Activated CD4-positive, CD25-positive, alpha-beta regulatory T cell treated with anti-CD3 and anti-CD28 coated beads, Interleukin-2, amount 50 U/mL, for 16 hours (primary cell): Measurements from ENCODE around the gene PTPRN2.

Source experiments
- DNase-seq: peaks from one replicate; pipeline ENCODE4 v3.0.0-alpha.2; 2020; ENCODE audit warnings: low read depth, low spot score

Gene PTPRN2

DNA sequence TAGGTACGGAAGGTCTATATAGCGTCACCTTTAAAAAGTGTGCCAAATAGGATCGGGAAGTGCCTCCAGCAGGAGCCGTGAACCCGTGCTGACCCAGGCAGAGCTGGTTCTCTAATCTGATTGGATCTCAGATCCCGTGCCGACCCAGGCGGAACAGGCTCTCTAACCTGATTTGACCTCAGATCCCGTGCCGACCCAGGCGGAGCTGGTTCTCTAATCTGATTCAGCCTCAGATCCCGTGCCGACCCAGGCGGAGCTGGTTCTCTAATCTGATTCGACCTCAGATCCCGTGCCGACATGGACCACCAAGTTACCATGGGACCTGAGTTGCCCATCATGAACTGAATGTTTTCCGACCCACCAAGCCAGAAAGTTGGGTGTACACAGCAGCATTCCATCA lies 463.9 kb downstream of the PTPRN2 start:
- no peak for DNase-seq

DNA sequence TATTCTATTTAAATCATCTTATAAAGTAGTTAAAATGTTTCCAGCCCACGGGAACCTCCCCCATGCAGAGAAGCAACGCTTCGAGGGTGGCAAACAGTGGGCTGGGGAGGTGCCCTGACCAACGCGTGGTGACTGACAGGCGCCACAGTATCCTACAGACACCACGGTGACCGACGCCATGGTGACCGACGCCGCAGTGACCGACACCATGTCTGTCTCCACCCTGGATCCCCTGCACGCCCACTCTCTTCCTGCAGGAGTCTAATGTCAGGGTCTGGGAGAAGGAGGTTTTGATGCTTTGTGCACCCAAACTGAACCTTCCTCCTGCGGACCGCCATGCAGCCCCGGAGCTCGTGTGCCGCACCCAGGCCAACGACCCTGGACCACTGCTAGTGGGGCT lies 464.4 kb downstream of the PTPRN2 start:
- no peak for DNase-seq

DNA sequence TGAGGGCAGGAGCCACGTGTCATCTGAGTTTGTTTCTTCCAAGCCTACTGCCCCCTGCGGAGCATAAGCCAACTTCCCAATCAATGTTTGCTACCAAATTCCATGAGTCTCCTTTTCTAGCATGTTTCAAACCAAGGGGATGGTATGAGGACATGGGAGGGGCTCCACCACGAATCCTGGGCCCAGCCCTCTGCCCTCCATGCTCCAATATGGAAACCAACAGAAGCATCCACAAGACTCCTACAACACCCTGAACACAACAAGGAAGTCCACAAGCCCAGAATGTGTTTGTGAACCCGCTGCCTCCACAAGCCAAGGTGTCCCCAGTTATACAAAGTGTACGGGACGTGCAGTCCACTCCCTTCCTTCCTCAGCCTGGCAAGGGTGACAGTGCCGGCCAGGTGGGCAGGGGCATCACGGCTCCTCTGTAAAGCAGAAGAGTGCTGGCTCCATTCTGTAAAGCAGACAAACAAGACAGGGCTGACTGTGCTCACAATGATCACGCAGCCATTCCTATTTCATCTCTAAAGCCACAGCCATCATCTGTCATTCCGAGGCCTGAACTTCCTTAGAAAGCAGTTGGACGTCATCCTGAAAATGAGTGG lies 466.1 kb downstream of the PTPRN2 start:
- DNase-seq, result no peak

DNA sequence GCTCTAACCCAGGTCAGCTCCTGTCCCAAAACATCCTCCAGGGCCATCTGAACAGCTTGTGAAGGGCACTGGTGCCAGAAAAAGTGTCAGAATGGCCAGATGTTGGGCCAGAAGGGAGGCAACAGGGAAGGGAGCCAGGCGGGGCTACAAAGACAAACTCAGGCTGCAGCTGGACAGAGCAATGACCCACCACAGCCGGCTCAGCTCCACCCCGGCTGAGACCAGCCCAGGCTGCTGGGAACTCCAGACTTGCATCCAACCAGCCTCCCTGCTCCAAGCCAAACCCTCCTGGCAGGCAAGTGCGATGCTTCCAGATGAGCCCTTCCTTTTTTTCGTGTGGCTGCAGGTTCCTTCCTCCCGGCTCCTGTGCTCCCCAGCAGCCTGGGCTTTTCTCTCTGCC lies 466.9 kb downstream of the PTPRN2 start:
- no peak for DNase-seq

DNA sequence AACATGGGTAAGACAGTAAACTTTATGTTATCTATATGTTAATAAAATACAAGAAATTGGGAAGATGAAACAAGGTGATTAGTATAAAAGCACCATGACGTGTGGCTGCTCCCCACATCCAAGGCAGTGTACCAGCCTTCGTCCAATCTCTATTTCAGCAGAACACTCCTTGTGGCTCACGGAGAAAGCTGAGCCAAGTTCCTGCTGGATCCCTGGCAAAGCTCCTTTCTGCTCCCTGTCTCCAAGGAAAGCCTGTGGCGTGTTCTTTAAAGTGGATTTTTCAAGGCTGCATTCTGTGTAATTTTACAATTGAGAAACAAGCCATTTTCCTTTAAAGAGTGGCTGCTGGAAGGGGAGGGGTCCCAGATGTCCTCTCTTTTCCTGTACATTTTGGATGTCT lies 467.3 kb downstream of the PTPRN2 start:
- DNase-seq, result no peak

DNA sequence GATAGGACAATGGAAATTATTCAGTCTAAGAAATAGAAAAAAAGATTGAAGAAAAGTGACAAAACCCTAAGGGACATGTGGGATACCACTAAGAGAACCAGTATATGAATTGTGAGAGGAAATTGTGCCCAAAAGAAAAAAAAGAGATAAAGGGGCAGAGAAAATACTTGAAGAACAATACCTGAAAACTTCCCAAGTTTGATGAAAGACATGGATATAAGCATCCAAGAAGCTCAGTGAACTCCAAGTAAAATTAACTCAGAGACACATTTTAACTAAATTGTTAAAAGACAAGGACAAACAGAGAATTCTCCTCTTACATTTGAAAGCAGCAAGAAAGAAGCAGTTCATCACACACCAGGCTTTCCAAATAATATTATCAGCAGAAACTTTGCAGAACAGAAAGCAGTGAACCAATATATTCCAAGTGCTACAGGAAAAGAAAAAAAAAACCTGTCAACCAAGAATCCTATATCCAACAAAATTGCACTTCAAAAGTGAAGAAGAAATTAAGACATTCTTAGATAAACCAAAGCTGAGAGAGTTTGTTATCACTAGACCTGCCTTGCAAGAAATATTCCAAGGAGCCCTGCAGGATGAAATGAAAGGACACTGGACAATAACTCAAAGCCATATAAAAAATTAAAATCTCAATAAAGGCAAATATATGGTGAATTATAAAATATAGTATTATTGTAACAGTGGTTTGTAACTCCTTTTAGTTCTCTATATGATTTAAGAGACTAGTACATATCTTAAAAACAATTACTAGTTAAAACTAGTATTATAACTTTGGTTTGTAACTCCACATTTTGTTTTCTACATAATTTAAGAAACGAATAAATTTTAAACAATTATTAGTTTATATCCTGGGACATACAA lies 470.0 kb downstream of the PTPRN2 start:
- no peak for DNase-seq

DNA sequence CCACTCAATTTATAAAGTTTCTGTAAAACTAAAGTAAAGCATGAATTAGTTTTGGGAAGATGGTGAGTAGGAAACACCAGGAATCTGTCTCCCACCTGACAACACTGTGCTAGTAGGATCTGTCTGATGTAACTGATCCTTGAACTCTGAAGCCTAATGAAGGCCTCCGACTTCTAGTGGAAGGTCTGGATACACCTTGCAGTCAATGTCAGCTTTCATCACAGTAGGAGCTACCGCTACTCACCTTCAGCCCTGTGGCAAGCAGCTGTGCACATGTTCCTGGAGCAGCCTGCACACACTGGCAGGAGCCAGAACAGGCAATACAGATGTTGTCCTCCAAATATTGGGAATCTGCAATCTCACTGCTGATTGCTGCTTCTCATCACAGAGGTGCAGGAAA lies 471.4 kb downstream of the PTPRN2 start:
- no peak for DNase-seq

GRCh38 chr7:158114056-158114850 lies 473.4 kb downstream of the PTPRN2 start:
- no peak for DNase-seq

- no peak for DNase-seq
Measured at GRCh38 chr7:158113321-158114025, 474.1 kb downstream of the PTPRN2 start.

GRCh38 chr7:158112571-158113320 lies 474.9 kb downstream of the PTPRN2 start:
- no peak for DNase-seq

- no peak for DNase-seq
Measured at GRCh38 chr7:158111906-158112570, 475.6 kb downstream of the PTPRN2 start.

- DNase-seq, result no peak
Measured at GRCh38 chr7:158111049-158111751, 476.4 kb downstream of the PTPRN2 start.

DNA sequence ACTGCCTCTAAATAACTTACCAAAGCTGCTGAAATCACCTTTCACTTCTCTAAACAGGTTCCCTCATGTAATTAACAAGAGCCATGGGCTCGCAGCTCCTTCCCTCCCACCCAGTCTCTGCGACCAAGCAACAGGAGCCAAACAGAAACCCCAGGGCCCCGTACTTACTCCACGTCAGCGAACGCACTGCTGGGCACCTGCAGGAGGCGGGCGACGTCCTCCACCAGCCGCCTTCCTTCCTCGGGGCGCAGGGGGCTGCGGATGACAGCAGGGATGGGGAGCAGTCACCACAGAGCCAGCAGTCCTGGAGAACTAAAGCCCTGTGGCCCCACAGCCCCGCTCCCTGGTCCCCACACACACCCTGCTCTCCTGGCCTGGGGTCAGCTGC lies 477.0 kb downstream of the PTPRN2 start:
- no peak for DNase-seq

- no peak for DNase-seq
Measured at GRCh38 chr7:158110034-158110590, 477.5 kb downstream of the PTPRN2 start.

DNA sequence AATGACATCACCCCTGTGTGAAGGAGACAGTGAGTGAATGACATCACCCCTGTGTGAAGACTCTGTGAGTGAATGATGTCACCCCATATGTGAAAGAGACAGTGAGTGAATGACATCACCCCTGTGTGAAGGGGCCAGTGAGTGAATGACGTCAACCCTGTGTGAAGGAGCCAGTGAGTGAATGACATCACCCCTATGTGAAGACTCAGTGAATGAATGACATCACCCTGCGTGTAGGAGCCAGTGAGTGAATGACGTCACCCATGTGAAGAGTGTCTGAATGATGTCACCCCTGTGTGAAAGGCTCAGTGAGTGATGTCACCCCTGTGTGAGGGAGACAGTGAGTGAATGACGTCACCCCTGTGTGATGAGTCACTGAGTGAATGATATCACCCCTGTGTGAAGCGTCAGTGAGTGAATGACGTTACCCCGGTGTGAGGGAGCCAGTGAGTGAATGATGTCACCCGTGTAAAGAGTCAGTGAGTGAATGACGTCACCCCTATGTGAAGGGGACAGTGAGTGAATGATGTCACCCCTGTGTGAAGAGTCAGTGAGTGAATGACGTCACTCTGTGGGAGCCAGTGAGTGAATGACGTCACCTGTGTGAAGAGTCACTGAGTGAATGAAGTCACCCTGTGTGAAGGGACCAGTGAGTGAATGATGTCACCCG lies 478.1 kb downstream of the PTPRN2 start:
- DNase-seq, result no peak

DNA sequence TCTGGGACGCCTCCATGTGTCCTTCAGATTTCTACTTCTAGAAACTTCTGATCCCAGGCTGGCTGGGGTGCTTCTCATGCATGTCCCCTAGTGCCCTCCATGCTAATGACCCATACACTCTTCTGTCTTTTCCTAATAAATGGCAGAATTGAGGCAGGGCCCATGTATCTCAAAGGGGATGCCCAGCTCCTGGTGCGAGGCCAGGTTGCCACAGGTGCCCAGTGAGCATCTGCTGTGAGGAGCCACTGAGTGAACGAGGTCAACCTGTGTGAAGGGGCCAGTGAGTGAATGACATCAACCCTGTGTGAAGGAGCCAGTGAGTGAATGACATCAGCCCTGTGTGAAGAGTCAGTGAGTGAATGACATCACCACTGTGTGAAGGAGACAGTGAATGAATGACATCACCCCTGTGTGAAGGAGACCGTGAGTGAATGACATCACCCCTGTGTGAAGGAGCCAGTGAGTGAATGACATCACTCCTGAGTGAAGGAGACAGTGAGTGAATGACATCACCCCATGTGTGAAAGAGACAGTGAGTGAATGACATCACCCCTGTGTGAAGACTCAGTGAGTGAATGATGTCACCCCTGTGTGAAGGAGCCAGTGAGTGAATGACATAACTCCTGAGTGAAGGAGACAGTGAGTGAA lies 478.9 kb downstream of the PTPRN2 start:
- DNase-seq, result no peak

- DNase-seq, result no peak
Measured at GRCh38 chr7:158107806-158108205, 479.8 kb downstream of the PTPRN2 start.

DNA sequence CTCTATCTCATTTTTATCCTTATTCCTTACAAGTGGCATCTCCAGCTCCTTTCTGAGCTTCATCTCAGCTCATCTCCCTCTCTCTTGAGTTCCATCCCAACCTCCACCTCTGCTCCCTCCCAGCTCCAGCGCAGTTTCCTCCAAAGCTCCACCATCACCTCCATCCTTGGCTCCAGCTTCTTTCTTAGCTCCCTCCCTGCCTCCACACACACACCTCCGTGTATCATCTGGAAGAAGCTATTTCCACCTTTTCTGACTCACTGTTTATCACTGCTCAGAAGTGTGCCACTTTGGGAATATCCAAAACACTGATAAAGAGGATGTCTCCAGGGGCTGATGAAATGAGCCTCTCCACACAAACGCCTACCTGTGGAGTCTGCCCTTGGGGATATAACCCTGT lies 481.4 kb downstream of the PTPRN2 start:
- DNase-seq, result no peak

GRCh38 chr7:158103378-158103777 lies 484.2 kb downstream of the PTPRN2 start:
- no peak for DNase-seq
